ENCODE measurements around the gene NISCH.

The NISCH gene

GRCh38 chr3:52452570-52453221 is 2.7 kb upstream of the NISCH start:
- TF ChIP-seq CTCF (IDR thresholded peaks at IDR 0.05; ENCODE audit: borderline replicate concordance, control extremely low read depth, extremely low read depth, insufficient read depth, missing control alignments) = no peak
- DNase-seq (ENCODE audit: low spot score) = no peak
- in situ Hi-C loops (cut with MboI; ENCODE audit: low sequenced_read_pairs, unreplicated experiment) = no loop called here

GRCh38 chr3:52453496-52454249 is 1.7 kb upstream of the NISCH start, which contains the start of gene TNNC1:
TSS of gene TNNC1 (minus strand) at chr3:52454041. CDS start at chr3:52454015, 26 bp downstream.
- DNase-seq (ENCODE audit: low spot score) = no peak
- no peak for TF ChIP-seq CTCF (IDR thresholded peaks at IDR 0.05; ENCODE audit: borderline replicate concordance, control extremely low read depth, extremely low read depth, insufficient read depth, missing control alignments)
- in situ Hi-C loops (cut with MboI; ENCODE audit: low sequenced_read_pairs, unreplicated experiment) = no loop called here

GRCh38 chr3:52454250-52454937 is 1.0 kb upstream of the NISCH start:
- in situ Hi-C loops (cut with MboI; ENCODE audit: low sequenced_read_pairs, unreplicated experiment) = no loop called here
- TF ChIP-seq CTCF (IDR thresholded peaks at IDR 0.05; ENCODE audit: borderline replicate concordance, control extremely low read depth, extremely low read depth, insufficient read depth, missing control alignments) = no peak
- DNase-seq (ENCODE audit: low spot score) = no peak

- TF ChIP-seq CTCF (IDR thresholded peaks at IDR 0.05; ENCODE audit: borderline replicate concordance, control extremely low read depth, extremely low read depth, insufficient read depth, missing control alignments) = no peak
- no peak for DNase-seq (ENCODE audit: low spot score)
- in situ Hi-C loops (cut with MboI; ENCODE audit: low sequenced_read_pairs, unreplicated experiment) = no loop called here
Observed at GRCh38 chr3:52454938-52455282, 494 bp upstream of the NISCH start.

GRCh38 chr3:52456169-52456799 is 880 bp downstream of the NISCH start:
- DNase-seq (ENCODE audit: low spot score) = no peak
- TF ChIP-seq CTCF (IDR thresholded peaks at IDR 0.05; ENCODE audit: borderline replicate concordance, control extremely low read depth, extremely low read depth, insufficient read depth, missing control alignments) = no peak
- in situ Hi-C loops (cut with MboI; ENCODE audit: low sequenced_read_pairs, unreplicated experiment) = no loop called here

- DNase-seq (ENCODE audit: low spot score) = no peak
- in situ Hi-C loops (cut with MboI; ENCODE audit: low sequenced_read_pairs, unreplicated experiment) = no loop called here
- no peak for TF ChIP-seq CTCF (IDR thresholded peaks at IDR 0.05; ENCODE audit: borderline replicate concordance, control extremely low read depth, extremely low read depth, insufficient read depth, missing control alignments)
Observed at GRCh38 chr3:52456800-52457183, 1.4 kb downstream of the NISCH start.
